ENCODE results near the gene CTAGE6.
A peak's percentile ranks its signal among the peaks of the same experiment; 100 is the strongest.
"Not testable (repeated sequence)": the region's sequence is repeated elsewhere in the genome, so short reads cannot be mapped to it uniquely, and the experiment has no call there.

The CTAGE6 gene

GRCh38 chr7:143757596-143757995 lies at the start of gene CTAGE6:
Gene CTAGE6 (minus strand): TSS chr7:143757696. CDS start chr7:143757658, 38 bp downstream.
- not testable (repeated sequence) for DNase-seq

DNA sequence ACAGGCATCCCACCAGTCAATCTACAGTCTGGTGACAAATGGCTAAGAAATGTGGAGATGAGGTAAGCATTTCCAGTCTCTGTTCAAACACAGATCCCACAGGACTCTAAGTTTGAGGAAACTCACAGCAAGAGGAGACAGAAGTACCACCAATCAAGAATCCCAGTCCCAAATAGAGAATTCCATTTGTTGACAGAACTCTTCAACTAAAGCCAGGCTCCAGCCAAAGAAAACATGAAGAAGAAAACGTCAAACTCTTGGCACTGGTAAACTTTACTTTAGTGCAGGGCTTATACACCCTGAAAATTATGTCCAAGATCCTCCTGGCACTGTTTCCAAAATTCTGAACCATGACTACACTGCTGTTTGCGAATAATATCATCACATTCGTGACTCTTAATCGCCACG lies 49.2 kb upstream of the CTAGE6 start:
- not testable (repeated sequence) for DNase-seq

DNA sequence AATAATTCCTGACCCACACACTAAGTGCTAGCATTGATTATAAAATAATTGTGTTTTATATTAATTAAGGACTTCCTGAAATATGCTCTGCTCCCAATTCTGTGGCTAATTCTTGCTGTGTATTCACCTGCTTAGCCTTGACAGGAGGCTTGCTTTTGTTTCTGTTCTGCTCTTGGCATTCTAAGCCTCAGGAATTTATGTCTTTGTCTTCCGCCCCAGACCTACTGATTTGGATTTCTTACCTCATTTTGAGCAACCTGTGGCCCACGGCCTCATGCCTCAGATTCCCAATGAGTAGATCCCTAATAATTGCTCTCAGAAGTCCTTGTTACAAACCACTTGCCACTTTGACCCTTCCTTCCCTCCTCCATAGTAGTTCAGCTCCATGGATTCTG lies 40.4 kb upstream of the CTAGE6 start:
- not testable (repeated sequence) for DNase-seq

GRCh38 chr7:143797119-143797895 lies 39.8 kb upstream of the CTAGE6 start:
- DNase-seq: not testable (repeated sequence)

DNA sequence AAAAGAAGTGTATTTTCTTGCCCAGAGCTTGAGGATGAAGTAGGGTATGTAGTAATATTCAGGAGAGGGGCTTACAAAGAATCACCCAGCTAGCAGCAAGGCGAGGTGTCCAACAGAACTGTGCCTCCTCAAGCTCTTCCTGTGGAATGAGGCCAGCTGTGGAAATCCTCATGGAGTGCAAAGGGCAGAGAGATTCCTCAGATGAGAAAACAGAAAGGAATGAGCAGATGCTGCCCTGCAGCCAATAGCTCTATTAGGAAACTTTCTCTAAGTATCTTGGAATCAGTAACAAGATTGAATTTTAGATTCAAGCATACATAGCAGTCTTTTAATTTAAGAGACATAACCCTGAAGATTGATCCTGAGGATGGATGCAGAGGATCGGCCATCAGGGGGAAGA lies 38.2 kb upstream of the CTAGE6 start:
- not testable (repeated sequence) for DNase-seq

DNA sequence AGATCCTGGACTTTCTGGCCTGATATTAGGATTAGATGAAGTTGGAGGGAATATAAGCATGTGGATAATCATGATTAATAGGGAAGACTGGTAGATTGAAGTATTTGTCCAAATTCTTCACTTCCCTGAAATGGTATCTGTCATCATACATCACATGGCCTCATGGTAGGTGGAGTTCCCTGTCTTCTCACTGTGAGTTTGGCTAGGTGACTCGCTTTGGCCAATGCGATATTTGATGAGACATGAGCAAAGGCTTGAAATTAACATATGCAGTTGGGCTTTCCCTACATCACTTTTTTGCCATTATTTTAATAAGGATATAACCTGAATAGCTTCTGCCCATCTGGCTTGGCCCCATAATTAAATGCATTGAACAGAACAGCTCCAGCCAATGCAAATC lies 35.1 kb upstream of the CTAGE6 start:
- not testable (repeated sequence) for DNase-seq

DNA sequence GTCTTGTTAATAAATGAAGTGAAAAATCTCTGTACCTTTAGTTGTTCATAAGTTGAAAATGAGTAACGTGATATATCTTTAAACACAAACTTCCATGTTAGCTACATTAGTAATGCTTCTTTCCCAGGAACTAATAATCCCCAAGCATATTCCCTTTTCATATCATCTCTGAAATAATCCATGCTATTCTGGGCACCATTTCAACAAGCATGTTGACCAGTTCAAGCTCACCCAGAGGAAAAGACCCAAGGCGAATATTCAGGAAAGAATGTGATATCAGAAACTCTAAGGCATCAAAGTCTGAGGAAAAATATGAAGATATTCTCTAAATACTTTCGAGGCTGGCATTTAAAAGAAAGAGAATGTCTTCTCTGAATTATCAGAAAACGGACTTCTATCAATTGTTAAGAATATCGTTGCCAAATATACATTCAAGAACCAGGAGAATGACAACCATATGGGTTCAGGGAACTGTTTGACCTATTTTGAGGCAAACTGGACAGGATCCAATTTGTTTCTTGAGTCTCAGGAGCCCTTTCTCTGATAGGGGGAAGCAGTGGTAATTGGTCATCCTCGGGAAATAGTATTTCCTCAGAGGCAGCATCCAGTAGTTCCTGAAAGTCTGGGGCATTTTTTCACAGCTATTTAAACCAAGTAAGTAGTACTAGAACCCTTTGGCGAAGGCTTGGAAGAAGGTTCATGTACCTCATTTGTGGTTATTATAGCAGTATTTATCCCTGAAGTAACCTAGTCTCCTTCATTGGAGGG lies 28.1 kb upstream of the CTAGE6 start:
- not testable (repeated sequence) for DNase-seq

- DNase-seq: not testable (repeated sequence)
Observed at GRCh38 chr7:143779591-143779990, 22.1 kb upstream of the CTAGE6 start.

DNA sequence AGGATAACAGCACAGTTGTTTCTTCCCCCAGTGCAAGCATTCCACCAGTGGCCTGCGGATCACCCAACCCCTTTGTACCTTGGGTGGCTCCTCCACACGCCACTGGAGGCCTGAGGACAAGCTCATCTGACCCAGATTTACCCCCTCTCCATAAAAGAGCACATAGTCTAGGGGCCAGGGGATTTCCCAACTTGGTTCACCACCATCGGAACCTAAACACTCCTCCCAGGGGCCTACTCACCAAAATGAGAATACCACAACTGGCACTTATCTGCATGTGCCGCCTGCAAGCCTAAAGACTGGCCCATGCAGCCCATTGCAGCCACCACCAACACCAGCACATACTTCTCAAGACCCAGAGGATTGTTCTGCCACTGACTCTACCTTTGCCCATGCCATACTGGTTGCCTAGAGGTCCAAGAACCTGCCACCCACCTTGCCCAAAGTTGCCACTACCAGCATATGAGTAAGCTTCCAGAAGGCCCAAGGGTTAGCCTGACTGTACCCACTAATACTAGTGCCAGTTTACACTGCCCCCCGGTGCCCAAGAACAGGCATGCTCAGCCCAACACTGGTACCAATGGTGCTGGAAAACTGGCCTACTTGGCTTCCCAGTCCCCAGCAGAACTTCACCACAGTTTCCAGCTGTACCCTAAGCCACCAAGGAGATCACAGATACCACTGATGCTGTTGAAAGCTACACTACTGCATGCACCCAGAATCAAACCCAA lies 15.4 kb upstream of the CTAGE6 start:
- not testable (repeated sequence) for DNase-seq

DNA sequence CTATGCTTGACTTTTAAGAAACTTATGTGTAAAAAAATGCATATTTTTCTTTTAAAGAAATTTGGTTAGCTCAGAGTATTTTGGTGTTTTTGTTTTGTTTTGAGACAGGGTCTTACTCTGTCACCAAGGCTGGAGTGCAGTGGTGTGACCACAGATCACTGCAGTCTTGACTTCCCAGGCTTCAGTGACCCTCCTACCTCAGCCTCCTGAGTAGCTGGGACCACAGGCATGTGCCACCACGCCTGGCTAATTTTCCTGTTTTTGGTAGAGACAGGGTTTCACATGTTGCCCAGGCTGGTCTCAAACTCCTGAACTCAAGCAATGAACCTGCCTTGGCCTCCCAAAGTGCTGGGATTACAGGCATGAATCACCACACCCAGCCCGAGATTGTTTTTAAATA lies 10.0 kb upstream of the CTAGE6 start:
- not testable (repeated sequence) for DNase-seq

GRCh38 chr7:143765678-143766077 lies 8.2 kb upstream of the CTAGE6 start:
- not testable (repeated sequence) for DNase-seq

- DNase-seq: not testable (repeated sequence)
Observed at GRCh38 chr7:143763065-143763464, 5.6 kb upstream of the CTAGE6 start.

- DNase-seq: not testable (repeated sequence)
Observed at GRCh38 chr7:143745340-143745739, 12.2 kb downstream of the CTAGE6 start.

- peak in 1 of 2 experiments; percentile 56 for DNase-seq
Observed at GRCh38 chr7:143737037-143737819, 20.3 kb downstream of the CTAGE6 start.

DNA sequence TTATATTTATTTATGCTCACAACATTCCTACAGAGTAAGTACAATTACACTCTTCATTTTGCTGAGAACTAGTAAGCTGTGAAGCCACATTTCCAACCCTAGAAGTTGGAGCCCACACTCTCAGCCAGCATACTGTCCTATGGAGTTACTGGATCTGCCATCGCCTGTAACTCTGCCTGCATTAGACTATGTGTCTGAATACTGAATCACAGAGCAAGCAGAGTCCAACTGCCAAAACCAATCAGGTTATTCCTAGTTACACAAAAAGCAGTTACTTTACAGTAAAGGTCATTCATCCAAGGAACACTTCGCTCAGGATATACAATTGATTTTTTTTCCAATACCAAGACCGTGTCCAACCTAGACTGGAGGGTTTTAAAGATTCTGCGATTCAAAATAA lies 21.5 kb downstream of the CTAGE6 start:
- no peak for DNase-seq

DNA sequence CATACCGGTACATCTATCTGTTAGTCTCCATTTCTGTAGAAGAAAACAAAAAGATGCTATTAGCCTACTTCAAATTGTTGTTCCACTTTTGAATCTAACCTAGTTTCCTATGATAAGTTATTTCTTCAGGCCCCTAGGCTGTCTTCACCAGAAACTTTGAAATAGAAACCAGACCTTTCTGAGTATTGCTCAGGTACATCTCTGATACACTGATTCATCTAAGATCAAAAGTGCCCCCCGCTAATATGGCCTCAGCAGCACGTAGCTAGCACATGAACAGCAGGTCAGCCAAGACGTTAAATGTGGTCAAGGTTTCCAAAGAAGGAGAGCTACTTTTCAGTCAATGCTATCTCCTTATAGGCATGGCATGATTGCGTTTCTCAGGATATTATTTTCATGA lies 23.6 kb downstream of the CTAGE6 start:
- DNase-seq: no peak

DNA sequence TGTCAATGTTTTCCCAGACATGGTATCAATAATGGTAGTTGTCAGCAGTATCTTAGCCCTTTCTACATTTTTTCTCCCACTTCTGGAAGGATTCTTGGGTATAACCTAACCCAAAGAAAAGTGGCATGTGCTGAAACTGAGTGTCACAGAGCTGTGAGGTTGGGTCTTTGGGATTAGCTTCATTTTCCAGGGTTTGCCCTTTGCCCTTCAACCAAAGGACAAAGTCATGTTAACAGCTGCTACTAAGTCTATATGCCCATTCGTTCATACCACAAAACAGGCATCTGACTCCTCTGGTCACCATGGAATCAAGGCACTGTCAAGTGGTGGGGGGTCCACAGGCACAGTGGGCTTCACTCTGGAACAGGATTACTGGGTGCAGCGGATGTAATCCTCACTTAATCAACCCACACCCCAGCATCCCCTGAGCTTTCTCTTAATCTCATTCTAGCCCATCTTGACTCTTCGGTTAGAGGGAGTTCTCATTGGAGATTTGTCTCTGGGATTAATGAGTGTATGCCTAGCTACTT lies 29.1 kb downstream of the CTAGE6 start:
- DNase-seq: no peak

DNA sequence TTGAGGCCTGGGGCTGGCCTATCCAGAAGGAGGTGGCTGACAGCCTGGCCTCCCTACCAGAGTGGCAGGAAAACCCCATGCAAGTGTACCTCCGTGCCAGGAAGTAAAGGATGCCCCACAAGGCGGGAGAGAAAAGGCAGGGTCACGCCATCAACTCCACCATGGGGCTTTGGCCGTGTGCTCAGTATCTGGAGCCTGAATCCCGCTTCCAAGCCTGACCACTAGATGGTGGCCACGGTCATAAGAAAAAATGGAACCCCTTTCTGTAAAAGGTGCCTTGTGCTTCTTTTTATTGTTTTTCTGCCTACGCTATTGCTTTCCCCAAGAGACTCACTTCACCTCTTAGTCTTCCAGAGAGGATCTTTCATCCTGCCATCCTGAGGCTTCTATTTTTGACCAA lies 29.9 kb downstream of the CTAGE6 start:
- not testable (repeated sequence) for DNase-seq

DNA sequence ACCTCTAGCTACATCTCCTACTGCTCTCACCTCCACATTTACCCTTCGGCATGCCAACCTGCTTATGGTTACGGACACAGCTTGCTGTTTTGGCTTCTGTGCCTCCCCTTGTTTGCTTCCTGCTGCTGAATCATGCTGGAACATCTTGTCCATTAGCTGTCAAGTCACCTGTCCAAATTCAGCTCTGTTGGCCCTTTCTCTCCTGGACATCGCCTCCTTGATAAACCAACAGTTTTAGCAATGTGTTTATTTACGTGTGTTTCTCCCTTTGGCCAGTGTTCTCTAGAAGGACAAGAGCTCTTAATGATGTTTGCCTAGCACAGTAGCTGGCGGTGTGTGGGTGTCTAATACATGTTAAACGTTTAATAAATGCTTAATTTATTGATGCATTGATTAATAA lies 31.4 kb downstream of the CTAGE6 start:
- not testable (repeated sequence) for DNase-seq

- not testable (repeated sequence) for DNase-seq
Observed at GRCh38 chr7:143720335-143720734, 37.2 kb downstream of the CTAGE6 start.

DNA sequence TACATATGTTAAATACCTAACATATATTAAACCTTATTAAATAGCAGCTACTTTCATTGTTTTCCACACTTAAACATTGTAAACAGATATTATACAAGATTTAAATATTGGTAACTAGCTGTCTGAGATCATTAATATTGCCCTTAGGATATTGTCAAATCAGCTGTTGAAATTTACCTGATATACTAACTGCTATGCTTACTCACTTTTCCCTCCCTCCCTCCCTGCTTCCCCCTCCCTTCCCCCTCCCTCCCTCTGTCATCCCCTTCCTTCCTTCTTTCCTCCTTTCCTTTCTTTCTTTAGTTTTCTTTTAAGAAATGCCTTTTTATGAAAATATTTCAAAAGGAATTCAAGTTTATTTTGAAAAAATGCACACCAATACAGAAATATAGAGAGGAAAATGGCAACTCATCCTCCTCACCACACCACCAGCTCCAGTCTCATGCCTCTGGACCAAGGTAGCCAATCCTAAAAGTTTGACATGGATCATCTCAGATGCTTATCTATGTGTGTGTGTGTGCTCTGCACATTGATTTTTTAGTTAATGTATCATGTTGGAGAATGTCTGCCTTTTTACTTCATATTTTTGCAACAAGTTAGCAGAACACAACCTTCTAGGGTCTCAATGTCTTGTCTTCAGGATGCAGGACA lies 41.8 kb downstream of the CTAGE6 start:
- DNase-seq: not testable (repeated sequence)

Measured in NCI-H526 (cell line).